Medulla oblongata (tissue), 1 donor: ENCODE results near the gene CYTH4.

Experiments
- DNase-seq: peaks from one replicate; pipeline ENCODE4 v3.0.0-alpha.2; 2015; ENCODE audit errors: extremely low spot score

Gene CYTH4

GRCh38 chr22:37329238-37330140 is 47.2 kb downstream of the CYTH4 start:
- DNase-seq, result no peak

GRCh38 chr22:37330200-37331033 is 48.1 kb downstream of the CYTH4 start:
- no peak for DNase-seq

GRCh38 chr22:37331034-37331428 is 48.7 kb downstream of the CYTH4 start:
- DNase-seq, result no peak

GRCh38 chr22:37331856-37332536 is 49.7 kb downstream of the CYTH4 start:
- DNase-seq, result no peak

GRCh38 chr22:37333724-37334460 is 51.6 kb downstream of the CYTH4 start:
- DNase-seq, result no peak

- no peak for DNase-seq
Observed at GRCh38 chr22:37334461-37334858, 52.2 kb downstream of the CYTH4 start.

GRCh38 chr22:37334859-37335805 is 52.8 kb downstream of the CYTH4 start:
- no peak for DNase-seq

GRCh38 chr22:37335806-37336199 is 53.5 kb downstream of the CYTH4 start:
- DNase-seq, result no peak

- DNase-seq, result no peak
Observed at GRCh38 chr22:37336579-37336978, 54.3 kb downstream of the CYTH4 start.

GRCh38 chr22:37337204-37337943 is 55.1 kb downstream of the CYTH4 start:
- DNase-seq, result no peak

- no peak for DNase-seq
Observed at GRCh38 chr22:37338539-37339246, 56.4 kb downstream of the CYTH4 start.

GRCh38 chr22:37340331-37341262 is 58.3 kb downstream of the CYTH4 start:
- DNase-seq, result no peak

GRCh38 chr22:37342065-37342464 is 59.8 kb downstream of the CYTH4 start:
- DNase-seq, result no peak

- no peak for DNase-seq
Observed at GRCh38 chr22:37343348-37343747, 61.0 kb downstream of the CYTH4 start.

GRCh38 chr22:37343863-37344734 is 61.8 kb downstream of the CYTH4 start:
- no peak for DNase-seq

GRCh38 chr22:37344735-37345449 is 62.6 kb downstream of the CYTH4 start:
- DNase-seq, result no peak
